DND-41 (cell line): ENCODE data around the gene AGMO.

Experiments used
- EZH2 ChIP-seq: IDR thresholded peaks from 3 replicates; pipeline ENCODE4 v1.6.1; 2012; ENCODE audit warnings: borderline replicate concordance, low read depth, mild to moderate bottlenecking, moderate library complexity, low read length, inconsistent platforms; ENCODE audit not compliant: severe bottlenecking
- TF ChIP-seq, protein P1 (sequence below): IDR thresholded peaks from 2 replicates; pipeline ENCODE4 v1.5.1; 2012; ENCODE audit warnings: borderline replicate concordance, low read length, moderate library complexity, mild to moderate bottlenecking; ENCODE audit not compliant: poor library complexity, severe bottlenecking; ENCODE audit errors: extremely low read depth

DNA sequence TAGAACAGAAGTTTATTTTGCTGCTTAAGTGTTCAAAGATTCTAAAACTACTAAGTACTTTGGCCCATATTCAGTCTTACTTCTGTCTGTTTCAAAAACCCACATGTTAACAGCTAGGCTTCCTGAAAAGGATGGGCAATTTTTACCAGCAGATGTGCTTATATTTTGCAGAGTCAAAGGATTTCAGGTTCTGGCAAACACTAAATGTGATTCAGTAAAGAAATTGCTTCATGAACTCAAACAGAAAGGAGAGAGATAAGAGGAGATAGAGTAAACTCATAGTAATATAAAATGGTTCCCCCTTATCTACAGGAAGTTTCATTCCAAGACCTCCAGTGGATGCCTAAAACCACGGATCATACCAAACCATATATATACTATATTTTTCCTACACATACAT is 248.5 kb downstream of the AGMO start:
- TF ChIP-seq, protein P1, sequence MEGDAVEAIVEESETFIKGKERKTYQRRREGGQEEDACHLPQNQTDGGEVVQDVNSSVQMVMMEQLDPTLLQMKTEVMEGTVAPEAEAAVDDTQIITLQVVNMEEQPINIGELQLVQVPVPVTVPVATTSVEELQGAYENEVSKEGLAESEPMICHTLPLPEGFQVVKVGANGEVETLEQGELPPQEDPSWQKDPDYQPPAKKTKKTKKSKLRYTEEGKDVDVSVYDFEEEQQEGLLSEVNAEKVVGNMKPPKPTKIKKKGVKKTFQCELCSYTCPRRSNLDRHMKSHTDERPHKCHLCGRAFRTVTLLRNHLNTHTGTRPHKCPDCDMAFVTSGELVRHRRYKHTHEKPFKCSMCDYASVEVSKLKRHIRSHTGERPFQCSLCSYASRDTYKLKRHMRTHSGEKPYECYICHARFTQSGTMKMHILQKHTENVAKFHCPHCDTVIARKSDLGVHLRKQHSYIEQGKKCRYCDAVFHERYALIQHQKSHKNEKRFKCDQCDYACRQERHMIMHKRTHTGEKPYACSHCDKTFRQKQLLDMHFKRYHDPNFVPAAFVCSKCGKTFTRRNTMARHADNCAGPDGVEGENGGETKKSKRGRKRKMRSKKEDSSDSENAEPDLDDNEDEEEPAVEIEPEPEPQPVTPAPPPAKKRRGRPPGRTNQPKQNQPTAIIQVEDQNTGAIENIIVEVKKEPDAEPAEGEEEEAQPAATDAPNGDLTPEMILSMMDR, result no peak
- no peak for TF ChIP-seq EZH2
